Measurements from ENCODE around the gene RAD51AP1. TPM values are rescaled to one million over a fixed set of nuclear protein-coding genes. Genes with fewer than 3 reads are reported as not detected.

The RAD51AP1 gene
- polyA plus RNA-seq, 1 donor from 2014 or later = 6.6 TPM

- Histone ChIP-seq H3K27ac (ENCODE audit: low read length) (no peak overlapping the region), H3K4me3 (ENCODE audit: low read length) (no peak overlapping the region), H3F3A (ENCODE audit: insufficient read depth, low read length, poor library complexity, severe bottlenecking) (no peaks in the 10 kb centered on the region), H3K9me2 (ENCODE audit: insufficient read depth, low read length) (no peaks in the 10 kb centered on the region), H3K27me3 (ENCODE audit: insufficient read depth, low read depth, low read length) (no peaks in the 10 kb centered on the region), H3K9me3 (ENCODE audit: low read length) (no peaks in the 10 kb centered on the region), H4K20me1 (ENCODE audit: insufficient read depth) (no peaks in the 10 kb centered on the region), H2AFZ (ENCODE audit: low read depth, low read length) (no peak overlapping the region), H3K36me3 (ENCODE audit: insufficient read depth, low read length) (no peaks in the 10 kb centered on the region), H3K79me2 (replicated peaks; ENCODE audit: insufficient read depth, low read length) (peaks cover 41% of the 10 kb centered on the region), H3K4me2 (ENCODE audit: low read length) (no peak overlapping the region), H3K9ac (ENCODE audit: low read length) (no peak overlapping the region)
- TF ChIP-seq EZH2 (IDR thresholded peaks at IDR 0.05; ENCODE audit: borderline replicate concordance, insufficient read depth, low read length, poor library complexity, severe bottlenecking) (no peak), SMC3 (conservative IDR thresholded peaks at IDR 0.05; ENCODE audit: poor library complexity) (no peak), TAF1 (IDR thresholded peaks at IDR 0.05; ENCODE audit: low read depth) (no peak), EP300 (conservative IDR thresholded peaks at IDR 0.05; ENCODE audit: poor library complexity, severe bottlenecking) (no peak), MXI1 (conservative IDR thresholded peaks at IDR 0.05; ENCODE audit: poor library complexity, severe bottlenecking) (no peak), POLR2AphosphoS5 (IDR thresholded peaks at IDR 0.05) (no peak), RAD21 (conservative IDR thresholded peaks at IDR 0.05) (no peak), CTCF (IDR thresholded peaks at IDR 0.05; ENCODE audit: poor library complexity, severe bottlenecking) (no peak), REST (IDR thresholded peaks at IDR 0.05; ENCODE audit: borderline replicate concordance) (no peak)
Measured at GRCh38 chr12:4540638-4541037, 1.9 kb downstream of the RAD51AP1 start.

GRCh38 chr12:4545195-4545594 lies 6.5 kb downstream of the RAD51AP1 start:
- Histone ChIP-seq H3K9me2 (ENCODE audit: insufficient read depth, low read length) (no peaks in the 10 kb centered on the region), H2AFZ (ENCODE audit: low read depth, low read length) (no peak overlapping the region), H3K9me3 (ENCODE audit: low read length) (no peaks in the 10 kb centered on the region), H4K20me1 (ENCODE audit: insufficient read depth) (no peaks in the 10 kb centered on the region), H3K79me2 (replicated peaks; ENCODE audit: insufficient read depth, low read length) (peaks cover 10% of the 10 kb centered on the region), H3K36me3 (ENCODE audit: insufficient read depth, low read length) (no peaks in the 10 kb centered on the region), H3K9ac (ENCODE audit: low read length) (no peak overlapping the region), H3K27me3 (ENCODE audit: insufficient read depth, low read depth, low read length) (no peaks in the 10 kb centered on the region), H3F3A (ENCODE audit: insufficient read depth, low read length, poor library complexity, severe bottlenecking) (no peaks in the 10 kb centered on the region), H3K4me2 (ENCODE audit: low read length) (no peak overlapping the region), H3K4me3 (ENCODE audit: low read length) (no peak overlapping the region), H3K27ac (ENCODE audit: low read length) (no peak overlapping the region)
- no peak for TF ChIP-seq EP300 (conservative IDR thresholded peaks at IDR 0.05; ENCODE audit: poor library complexity, severe bottlenecking)
- no peak for TF ChIP-seq MXI1 (conservative IDR thresholded peaks at IDR 0.05; ENCODE audit: poor library complexity, severe bottlenecking)
- no peak for TF ChIP-seq CTCF (IDR thresholded peaks at IDR 0.05; ENCODE audit: poor library complexity, severe bottlenecking)
- TF ChIP-seq EZH2 (IDR thresholded peaks at IDR 0.05; ENCODE audit: borderline replicate concordance, insufficient read depth, low read length, poor library complexity, severe bottlenecking) = no peak
- TF ChIP-seq TAF1 (IDR thresholded peaks at IDR 0.05; ENCODE audit: low read depth) = no peak
- TF ChIP-seq REST (IDR thresholded peaks at IDR 0.05; ENCODE audit: borderline replicate concordance) = no peak
- TF ChIP-seq RAD21 (conservative IDR thresholded peaks at IDR 0.05) = no peak
- no peak for TF ChIP-seq SMC3 (conservative IDR thresholded peaks at IDR 0.05; ENCODE audit: poor library complexity)
- no peak for TF ChIP-seq POLR2AphosphoS5 (IDR thresholded peaks at IDR 0.05)

All from neural cell (in vitro differentiated cells).